ENCODE data around the gene SAC3D1.
"Not testable (repeated sequence)": the region's sequence is repeated elsewhere in the genome, so short reads cannot be mapped to it uniquely, and the experiment has no call there.

SAC3D1 gene

DNA sequence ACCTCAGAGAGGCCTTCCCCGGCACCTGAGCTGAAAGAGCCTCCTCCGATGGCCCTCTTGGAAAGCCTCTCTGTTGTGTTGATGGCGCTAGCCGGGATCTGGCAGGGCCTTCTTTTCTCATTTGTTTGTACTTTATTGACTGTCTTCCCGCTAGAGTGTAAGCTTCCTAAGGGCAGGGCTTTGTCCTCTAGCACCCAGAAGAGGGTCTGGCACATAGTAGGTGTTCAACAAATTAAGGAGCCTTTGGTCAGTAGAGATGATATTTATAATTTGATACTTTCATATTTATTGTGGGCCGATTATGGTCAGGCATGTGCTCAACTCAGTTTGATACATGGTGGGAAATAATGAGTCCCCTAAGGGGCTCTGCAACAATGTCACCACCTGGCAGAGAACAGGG lies 23.1 kb upstream of the SAC3D1 start:
- H3K27me3 Mint-ChIP-seq (ENCODE audit: low read depth, poor library complexity): peaks cover 3% of the 10 kb centered on the region
- DNase-seq: no peak
- no peak overlapping the region for H3K27ac Mint-ChIP-seq
- H3K4me1 Mint-ChIP-seq: peaks cover 17% of the 10 kb centered on the region
- H3K36me3 Mint-ChIP-seq (ENCODE audit: low read depth): peaks cover 45% of the 10 kb centered on the region
- H3K4me3 Mint-ChIP-seq: no peak overlapping the region
- TF ChIP-seq, protein P1, sequence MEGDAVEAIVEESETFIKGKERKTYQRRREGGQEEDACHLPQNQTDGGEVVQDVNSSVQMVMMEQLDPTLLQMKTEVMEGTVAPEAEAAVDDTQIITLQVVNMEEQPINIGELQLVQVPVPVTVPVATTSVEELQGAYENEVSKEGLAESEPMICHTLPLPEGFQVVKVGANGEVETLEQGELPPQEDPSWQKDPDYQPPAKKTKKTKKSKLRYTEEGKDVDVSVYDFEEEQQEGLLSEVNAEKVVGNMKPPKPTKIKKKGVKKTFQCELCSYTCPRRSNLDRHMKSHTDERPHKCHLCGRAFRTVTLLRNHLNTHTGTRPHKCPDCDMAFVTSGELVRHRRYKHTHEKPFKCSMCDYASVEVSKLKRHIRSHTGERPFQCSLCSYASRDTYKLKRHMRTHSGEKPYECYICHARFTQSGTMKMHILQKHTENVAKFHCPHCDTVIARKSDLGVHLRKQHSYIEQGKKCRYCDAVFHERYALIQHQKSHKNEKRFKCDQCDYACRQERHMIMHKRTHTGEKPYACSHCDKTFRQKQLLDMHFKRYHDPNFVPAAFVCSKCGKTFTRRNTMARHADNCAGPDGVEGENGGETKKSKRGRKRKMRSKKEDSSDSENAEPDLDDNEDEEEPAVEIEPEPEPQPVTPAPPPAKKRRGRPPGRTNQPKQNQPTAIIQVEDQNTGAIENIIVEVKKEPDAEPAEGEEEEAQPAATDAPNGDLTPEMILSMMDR (IDR thresholded peaks at IDR 0.05): no peak
- H3K9me3 Mint-ChIP-seq: no peaks in the 10 kb centered on the region

DNA sequence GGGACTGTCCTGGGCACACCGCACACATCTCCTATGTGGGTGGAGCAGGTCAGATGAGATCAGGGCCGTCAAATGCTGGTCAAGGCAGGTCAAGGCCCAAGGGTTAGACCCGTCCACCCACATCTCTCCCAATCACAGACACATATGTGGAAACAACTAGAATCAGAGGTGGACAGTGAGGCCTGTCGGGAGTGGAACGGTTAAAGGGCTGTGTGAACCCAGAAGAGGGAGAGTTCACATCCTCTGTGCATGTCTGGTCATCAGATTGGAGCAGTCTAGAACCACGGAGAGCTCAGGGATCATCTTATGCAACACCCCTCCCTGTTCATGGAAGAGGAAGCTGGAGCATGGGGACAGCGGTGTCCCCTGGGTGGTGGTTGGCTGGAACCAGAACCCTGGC lies 21.2 kb upstream of the SAC3D1 start:
- H3K27ac Mint-ChIP-seq: no peak overlapping the region
- no peak for DNase-seq
- peaks cover 12% of the 10 kb centered on the region for H3K4me1 Mint-ChIP-seq
- H3K4me3 Mint-ChIP-seq: no peak overlapping the region
- H3K9me3 Mint-ChIP-seq: no peaks in the 10 kb centered on the region
- H3K27me3 Mint-ChIP-seq (ENCODE audit: low read depth, poor library complexity): peaks cover 3% of the 10 kb centered on the region
- TF ChIP-seq, protein P1 (IDR thresholded peaks at IDR 0.05): no peak
- peaks cover 45% of the 10 kb centered on the region for H3K36me3 Mint-ChIP-seq (ENCODE audit: low read depth)

- Mint-ChIP-seq H3K4me3 (no peak overlapping the region), H3K27ac (no peak overlapping the region), H3K27me3 (ENCODE audit: low read depth, poor library complexity) (peaks cover under 1% of the 10 kb centered on the region), H3K36me3 (ENCODE audit: low read depth) (peaks cover 39% of the 10 kb centered on the region), H3K4me1 (peaks cover 10% of the 10 kb centered on the region), H3K9me3 (no peaks in the 10 kb centered on the region)
- TF ChIP-seq, protein P1 (IDR thresholded peaks at IDR 0.05): no peak
- DNase-seq: no peak
Measured at GRCh38 chr11:65021003-65021402, 20.0 kb upstream of the SAC3D1 start.

DNA sequence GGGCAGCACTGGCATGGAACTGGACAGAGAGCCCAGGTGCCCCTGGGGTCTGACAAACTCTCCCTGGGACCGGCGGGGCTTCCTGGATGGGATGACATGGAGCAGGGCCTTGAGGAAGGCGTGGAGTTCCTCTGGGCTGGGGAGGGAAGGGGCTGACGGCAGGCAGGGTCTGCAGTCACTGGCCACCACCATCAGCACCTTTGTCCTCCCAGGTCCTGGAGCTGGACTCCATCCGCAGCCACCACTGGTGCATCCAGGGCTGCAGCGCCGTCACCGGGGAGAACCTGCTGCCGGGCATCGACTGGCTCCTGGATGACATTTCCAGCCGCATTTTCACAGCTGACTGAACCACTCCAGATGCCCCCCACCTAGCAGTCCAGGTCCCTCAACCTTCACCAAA lies 19.5 kb upstream of the SAC3D1 start:
- H3K4me3 Mint-ChIP-seq: no peak overlapping the region
- H3K9me3 Mint-ChIP-seq: no peaks in the 10 kb centered on the region
- H3K27ac Mint-ChIP-seq: no peak overlapping the region
- TF ChIP-seq, protein P1 (IDR thresholded peaks at IDR 0.05): no peak
- DNase-seq: no peak
- peaks cover 1% of the 10 kb centered on the region for H3K27me3 Mint-ChIP-seq (ENCODE audit: low read depth, poor library complexity)
- H3K36me3 Mint-ChIP-seq (ENCODE audit: low read depth): peaks cover 34% of the 10 kb centered on the region
- peaks cover 5% of the 10 kb centered on the region for H3K4me1 Mint-ChIP-seq

- H3K27ac Mint-ChIP-seq, H3K9me3 Mint-ChIP-seq: not testable (repeated sequence)
Measured at GRCh38 chr11:65023502-65023901, 17.5 kb upstream of the SAC3D1 start.

GRCh38 chr11:65026810-65027209 lies 14.2 kb upstream of the SAC3D1 start:
- H3K4me1 Mint-ChIP-seq: peaks cover 15% of the 10 kb centered on the region

More at GRCh38 chr11:65023502-65023901, 17.5 kb upstream of the SAC3D1 start:
- Mint-ChIP-seq H3K36me3 (ENCODE audit: low read depth) (peaks cover 16% of the 10 kb centered on the region), H3K4me1 (peaks cover 14% of the 10 kb centered on the region)
- H3K4me3 Mint-ChIP-seq; H3K27me3 Mint-ChIP-seq (ENCODE audit: low read depth, poor library complexity); DNase-seq: not testable (repeated sequence)

More at GRCh38 chr11:65026810-65027209, 14.2 kb upstream of the SAC3D1 start:
- peaks cover 6% of the 10 kb centered on the region for H3K36me3 Mint-ChIP-seq (ENCODE audit: low read depth)
- TF ChIP-seq, protein P1 (IDR thresholded peaks at IDR 0.05): no peak
- no peaks in the 10 kb centered on the region for H3K9me3 Mint-ChIP-seq
- H3K27me3 Mint-ChIP-seq (ENCODE audit: low read depth, poor library complexity): peaks cover 4% of the 10 kb centered on the region
- H3K27ac Mint-ChIP-seq: peak overlapping the region; percentile 66
- no peak for DNase-seq
- H3K4me3 Mint-ChIP-seq: peak overlapping the region; percentile 74

Measured in nephron progenitor cell (in vitro differentiated cells).